ENCODE results near the gene CLUH.
"Not testable (repeated sequence)": the region's sequence is repeated elsewhere in the genome, so short reads cannot be mapped to it uniquely, and the experiment has no call there.

CLUH gene

DNA sequence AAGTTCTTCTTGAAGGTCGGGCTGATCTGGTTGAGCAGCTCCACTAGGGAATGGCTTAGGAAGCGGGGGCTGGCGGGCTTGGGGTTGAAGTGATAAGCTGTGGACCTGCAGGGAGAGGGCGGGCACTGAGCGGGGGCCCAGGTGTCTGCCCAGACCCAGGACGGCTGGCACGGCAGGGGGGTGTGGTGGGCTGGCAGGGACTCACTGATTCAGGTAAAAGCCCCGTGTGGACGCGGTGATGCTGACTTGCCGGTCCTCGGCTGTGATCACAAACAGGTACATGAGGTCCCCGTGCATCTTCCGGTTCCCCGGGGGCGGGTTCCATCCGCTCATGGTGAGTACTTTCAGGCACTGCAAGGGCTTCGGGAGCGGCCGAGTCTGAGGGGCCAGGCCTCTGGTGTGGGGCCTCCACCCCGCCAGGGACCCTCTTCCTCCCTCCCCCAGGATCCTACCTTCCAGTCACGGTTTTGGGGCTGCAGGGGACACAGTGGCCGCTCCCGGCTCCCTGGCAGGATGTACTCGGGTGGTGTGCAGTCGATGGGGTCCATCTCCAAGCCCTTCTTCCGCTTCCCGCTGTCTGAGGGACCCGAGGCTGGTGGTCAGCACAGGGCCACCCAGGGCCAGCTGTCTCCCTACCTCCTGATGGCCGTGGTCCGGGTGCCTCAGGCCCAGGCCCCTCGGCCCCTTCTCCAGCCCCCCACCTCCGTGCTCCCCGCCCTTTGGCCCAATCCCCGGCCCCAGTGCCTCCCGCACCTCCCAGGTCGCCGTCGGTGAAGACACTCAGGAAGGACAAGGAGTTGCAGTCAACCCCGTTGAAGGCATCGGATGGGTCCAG lies 10.2 kb downstream of the CLUH start:
- DNase-seq: no peak

DNA sequence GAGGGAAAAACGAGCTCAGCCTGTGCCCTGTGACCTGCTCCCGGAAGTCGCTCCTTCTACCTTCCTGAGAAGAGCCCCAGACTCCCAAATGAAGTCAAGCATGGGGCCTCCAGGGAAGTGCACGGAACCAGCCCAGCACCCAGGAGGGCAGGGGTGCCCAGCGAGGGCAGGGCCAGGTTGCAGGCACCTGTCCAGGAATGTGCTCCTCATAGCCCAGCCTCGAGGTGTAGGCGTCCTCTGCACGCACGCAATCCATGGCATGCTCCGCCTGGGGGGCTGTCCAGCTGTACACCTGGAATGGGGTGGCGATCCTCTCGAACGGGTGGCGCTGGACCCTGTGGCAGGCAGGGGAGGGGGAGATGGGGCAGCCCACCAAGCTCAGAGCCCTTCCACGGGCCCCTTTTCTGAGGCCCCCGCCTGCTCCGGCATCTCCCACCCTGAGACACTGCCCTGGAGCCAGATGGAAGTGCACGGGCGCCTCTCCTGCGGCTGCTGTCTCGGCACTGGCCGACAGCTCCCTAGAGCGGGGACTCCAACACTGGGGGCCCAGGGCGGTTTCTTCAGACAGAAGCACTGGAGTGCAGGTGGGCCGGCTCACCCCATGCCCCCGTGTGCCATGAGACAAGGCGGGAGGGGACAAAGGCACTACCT lies 10.9 kb downstream of the CLUH start:
- DNase-seq: no peak

- DNase-seq: no peak
These were observed 11.5 kb downstream of the CLUH start for GRCh38 chr17:2700030-2700490.

- not testable (repeated sequence) for DNase-seq
These were observed 12.3 kb downstream of the CLUH start for GRCh38 chr17:2699216-2699805.

DNA sequence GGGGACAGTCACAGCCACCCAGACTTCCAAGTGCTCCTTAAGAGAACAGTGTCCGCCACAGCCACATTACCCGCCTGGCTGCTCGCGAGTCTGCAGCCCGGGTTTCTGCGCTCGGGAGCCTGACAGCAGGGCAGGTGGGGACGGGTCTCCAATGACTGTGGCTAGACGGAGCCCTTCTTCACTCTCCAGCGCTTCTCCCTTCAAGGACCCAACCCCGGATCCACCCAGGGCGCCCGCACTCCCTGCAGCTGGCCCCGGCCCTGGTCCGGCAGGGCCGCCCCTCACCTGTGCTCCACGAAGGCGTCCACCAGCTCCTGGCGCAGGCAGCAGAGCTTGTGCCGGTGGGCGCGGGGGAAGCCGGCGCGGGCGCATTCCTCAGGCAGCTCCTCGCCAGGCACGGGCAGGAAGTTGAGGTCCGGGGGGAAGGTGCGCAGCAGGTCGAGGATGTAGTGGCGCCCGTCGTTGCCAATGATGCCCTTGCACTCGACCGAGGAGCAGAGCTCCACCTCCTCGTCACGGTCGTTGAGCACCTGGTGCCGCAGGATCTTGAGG lies 13.9 kb downstream of the CLUH start:
- no peak for DNase-seq

GRCh38 chr17:2695961-2696760 lies 15.4 kb downstream of the CLUH start:
- no peak for DNase-seq

DNA sequence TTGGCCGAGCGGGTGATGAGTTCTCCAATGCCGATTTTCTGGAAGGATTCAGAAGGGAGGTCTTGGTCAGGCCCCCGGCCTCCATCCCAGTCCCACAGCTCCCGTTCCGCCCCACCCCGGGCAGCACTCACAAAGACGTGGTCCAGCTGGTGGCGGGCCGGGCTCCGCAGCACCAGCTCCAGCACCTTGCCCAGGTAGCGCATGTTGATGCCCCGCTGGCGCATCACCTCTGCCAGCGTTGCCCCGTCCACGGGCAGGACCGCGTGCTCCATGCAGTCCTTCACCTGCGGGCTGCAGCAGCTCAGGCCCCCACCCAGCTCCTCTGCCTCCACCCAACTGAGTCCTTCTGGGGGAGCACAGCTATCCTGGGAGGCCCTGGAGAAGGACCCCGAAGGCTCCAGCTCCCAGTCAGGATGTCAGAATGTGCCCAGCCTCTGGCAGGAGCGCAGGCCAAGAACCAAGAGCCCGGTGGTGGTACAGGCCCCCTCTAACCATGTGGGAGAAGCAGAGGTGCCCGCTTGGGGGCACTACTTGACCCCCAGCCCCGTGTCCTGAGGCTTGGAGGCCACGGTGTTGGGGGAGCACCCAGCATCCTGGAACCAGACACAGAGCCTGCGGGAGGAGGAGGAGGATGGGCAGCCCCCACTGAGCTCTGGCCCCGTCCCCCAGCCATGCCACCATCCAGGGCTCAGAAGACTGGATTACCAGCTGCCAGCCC lies 16.2 kb downstream of the CLUH start:
- DNase-seq: no peak

DNA sequence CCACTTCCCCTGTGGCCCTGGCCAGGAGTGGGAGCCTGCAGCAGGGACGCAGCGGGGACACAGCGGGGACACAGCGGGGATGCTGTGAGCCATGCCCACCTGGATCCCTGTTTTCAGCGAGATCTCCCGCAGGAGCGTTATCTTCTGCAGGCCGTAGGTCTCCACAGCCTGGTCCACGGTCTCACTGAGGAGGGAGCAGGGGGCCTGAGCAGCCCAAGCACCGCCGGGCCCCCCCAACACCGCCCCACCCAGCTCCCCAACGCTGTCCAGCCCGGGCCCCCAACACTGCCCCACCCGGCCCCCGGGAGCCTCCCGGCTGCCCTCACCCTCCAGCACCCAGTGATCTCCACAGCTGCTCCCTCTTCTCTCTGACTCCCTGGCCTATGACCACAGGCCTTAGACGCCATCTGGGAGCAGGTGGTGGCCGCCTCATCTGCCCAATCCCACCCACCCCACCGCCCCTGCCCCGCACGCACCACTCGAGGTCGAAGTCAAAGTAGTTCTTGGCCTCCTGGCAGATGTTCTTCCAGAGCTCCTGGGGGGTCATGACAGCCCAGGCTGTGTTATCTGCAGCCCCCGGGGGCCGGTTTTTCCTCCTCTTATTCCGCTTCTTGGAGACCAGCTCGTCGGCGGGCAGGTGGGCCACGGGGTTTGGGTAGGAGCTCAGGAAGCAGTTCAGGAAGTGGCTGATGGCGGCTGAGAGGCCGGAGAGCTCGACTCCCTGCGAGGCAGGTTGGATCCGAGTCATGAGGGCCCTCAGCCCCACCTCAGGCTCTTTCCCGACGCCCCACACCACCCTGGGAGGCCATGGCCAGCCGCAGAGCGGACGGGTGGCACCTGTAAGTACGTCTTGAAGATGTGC lies 17.0 kb downstream of the CLUH start:
- DNase-seq: no peak

DNA sequence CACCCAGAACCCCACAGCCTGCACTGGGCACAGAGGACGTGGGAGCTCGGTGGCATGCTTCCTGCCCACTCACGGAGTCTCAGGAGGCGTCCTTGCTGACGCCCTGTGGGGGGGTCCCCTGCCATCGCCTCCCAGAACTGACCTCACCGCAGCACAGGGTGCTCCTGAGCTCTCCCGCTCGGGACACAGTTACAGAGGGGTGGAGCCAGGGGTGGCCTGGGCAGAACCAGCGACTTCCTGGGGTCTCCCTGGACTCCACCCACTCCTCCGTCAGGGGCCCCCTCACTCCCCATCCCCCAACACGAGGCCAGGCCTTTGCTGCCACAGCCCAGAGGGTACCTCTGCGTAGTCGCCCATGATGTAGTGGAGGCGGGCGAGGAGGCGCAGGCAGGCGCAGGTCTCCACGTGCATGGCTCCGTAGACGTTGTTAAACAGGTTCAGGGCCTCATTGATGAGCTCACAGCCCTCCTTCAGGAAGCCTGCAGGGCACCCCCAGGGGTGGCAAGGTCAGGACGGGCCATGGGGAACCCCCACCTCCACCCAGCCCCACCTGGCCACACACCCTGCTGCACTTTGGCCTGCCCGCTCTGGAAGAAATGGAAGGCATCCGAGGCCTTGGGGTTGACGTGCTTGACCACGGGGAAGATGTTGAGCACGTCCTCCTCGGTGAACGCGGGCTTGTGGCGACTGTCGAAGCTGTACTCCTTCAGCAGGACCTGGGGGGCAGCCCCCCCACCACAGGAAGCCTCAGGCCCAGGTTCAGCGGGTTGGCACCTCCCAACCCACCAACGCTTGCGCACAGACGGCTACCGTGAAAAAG lies 17.8 kb downstream of the CLUH start:
- DNase-seq: no peak

DNA sequence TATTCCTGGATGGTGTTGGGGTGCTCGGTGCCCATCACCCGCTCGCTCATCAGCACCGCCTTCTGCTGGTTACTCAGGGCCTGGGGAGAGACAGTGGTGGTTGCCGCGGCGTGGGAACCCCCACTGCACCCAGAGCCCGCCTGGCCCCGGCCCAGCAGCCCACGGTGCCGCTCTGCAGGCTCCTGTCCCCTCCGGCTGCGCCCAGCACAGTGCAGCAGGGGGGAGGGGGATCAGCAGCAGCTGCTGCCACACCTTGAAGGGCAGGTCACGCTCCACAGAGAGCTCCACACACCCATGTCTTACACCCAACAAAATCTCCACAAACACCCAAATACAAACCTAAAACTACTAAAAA lies 18.8 kb downstream of the CLUH start:
- DNase-seq: no peak

GRCh38 chr17:2691965-2692780 lies 19.4 kb downstream of the CLUH start:
- DNase-seq: no peak

- DNase-seq: no peak
These were observed 20.3 kb downstream of the CLUH start for GRCh38 chr17:2691069-2691871.

DNA sequence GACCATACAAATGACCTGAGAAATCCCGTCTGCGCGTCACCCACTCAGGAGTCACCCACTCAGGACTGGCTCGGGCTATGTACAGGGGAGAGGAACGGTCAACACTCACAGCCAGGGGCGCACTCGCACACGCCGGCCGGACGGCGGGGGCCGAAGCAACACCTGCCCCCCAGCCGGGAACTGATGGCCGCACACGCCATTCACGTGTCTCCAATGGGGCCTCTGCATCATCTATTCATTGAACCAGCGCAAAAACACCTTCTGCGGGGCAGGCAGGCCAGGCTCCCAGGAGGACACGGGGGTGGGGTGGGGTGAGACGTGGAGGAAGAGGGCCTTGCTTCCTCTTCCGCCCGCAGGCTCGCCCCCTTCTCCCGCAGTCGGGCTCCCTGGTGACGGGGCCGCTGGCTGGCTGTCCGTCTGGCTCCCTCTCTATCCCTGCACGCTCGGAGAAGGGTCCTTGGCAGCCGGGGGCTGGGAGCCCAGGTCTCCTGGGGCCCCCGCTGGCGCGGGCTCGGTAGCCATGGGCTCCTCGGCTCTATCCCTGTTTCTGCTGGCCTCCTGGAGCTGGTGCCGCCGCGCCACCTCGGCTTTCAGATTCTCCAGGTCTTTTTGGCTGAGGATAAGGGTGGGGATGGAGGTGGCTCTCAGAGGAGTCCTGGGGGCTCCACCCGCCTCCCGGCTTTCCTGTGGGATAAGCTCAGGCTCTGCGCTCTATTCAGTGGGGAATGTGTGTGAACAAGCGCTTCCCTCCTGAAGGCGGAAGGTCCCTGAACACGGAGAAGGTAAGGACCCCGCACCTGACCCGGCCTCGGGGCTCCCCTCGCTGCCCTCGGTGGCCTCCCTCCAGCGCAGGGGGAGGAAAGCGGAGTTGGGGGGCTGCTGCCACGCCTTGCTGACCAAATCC lies 21.1 kb downstream of the CLUH start:
- no peak for DNase-seq

DNA sequence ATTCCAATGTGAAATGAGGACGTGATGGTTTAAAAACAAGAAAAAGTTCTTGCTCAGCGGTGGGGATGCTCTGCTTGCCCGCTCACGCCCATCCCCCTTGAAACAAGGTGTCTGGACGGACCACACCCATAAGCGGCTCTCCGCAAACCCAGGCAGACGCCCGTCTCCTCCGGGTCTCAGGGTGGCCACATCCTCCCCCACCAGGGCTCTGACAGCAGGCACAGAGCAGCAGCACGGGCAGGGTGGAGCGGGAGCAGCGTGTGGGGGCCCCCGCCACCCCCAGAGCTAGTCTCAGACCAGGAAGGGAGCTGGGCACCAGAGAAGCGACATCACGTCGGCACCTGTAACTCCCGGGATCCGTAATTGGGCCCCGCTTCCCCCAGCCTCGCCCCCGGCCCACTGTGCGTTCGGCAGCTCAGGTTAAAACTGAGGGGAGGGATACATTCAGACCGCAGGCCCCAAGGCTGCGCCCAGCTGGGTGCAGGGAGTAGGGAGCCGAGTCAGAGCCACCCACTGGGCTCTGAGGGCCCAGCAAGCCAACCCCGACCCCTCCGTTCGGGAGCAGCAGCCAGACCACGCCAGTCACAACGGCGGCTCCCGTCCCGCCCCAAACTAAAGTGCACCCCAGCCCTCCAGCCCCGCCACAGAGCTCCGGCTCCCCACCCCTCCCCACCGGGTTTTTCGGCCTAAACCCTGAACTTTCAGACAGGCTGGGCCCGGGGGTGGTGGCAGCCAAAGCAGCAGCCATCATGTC lies 22.0 kb downstream of the CLUH start:
- DNase-seq: no peak

DNA sequence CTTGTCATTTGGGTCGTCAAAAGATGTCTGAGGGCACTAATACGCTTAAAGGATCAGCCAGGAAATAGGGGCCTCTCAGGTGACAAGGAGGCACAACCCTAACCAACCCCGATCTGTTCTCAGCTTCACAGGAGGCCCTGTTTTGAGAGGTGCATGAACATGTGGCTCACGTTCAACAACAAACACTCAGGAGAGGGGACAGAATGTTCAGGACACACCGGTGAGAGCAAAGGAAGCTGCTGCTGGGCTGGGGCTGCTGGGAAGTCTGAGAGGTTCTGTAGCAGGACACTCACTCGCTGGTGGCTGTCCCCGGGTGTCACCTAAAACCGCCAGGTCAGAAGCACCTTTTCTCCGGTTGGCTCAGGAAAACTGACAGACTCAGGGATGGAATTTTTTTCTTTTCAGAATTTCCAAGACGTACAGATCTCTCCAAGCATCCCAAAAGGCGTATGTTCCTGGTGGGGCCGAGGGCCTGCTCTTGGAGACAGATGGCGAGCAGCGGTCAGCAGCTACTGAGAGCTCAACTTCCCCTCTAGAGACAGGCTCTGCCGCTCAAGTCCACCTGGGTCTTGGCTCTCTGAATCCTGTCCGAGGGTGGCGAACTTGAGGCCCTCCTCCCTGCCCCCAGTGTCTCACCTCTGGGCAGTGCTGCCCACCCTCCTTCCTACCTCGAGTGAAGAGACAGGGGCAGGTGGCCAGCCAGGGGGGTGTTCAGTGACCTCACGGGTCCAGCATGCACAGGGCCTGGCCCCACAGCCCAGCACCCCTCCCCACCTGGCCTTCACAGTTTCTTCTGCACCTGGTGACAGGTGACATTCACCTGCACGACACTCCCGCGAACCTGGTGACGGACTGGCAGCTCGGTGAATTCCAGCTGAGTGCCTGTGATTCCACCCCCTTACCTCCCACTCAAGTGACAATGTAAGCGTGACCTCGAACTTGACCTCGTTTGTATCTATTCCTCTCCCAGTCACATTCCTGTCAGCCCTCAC lies 22.9 kb downstream of the CLUH start:
- no peak for DNase-seq

GRCh38 chr17:2687074-2687418 lies 24.5 kb downstream of the CLUH start:
- no peak for DNase-seq
